Activated naive CD4-positive, alpha-beta T cell treated with anti-CD3 and anti-CD28 coated beads for 36 hours (primary cell): ENCODE results near the gene CNRIP1. TPM values are rescaled to one million over a fixed set of nuclear protein-coding genes. Genes with fewer than 3 reads are reported as not detected.

Source experiments
- CTCF ChIA-PET: fragments of 350-600 bp; sonication (Branson Sonifier 250); formaldehyde crosslinking; loops from one replicate; lab custom pipeline; 2021; ENCODE audit warnings: antibody characterized with exemption; lab: Charles Lee
- DNase-seq: peaks from one replicate; pipeline ENCODE4 v3.0.0-alpha.2; 2020
- H3K27ac Mint-ChIP-seq: one replicate; pipeline ENCODE4 v1.8.0; 2021; ENCODE audit warnings: mild to moderate bottlenecking, mixed read lengths
- H3K27me3 Mint-ChIP-seq: one replicate; pipeline ENCODE4 v1.8.0; 2021; ENCODE audit warnings: low read depth, mixed read lengths
- H3K36me3 Mint-ChIP-seq: one replicate; pipeline ENCODE4 v1.8.0; 2021; ENCODE audit warnings: low read depth, mixed read lengths
- H3K4me1 Mint-ChIP-seq: one replicate; pipeline ENCODE4 v1.8.0; 2021; ENCODE audit warnings: low read depth, mixed read lengths
- H3K4me3 Mint-ChIP-seq: one replicate; pipeline ENCODE4 v1.8.0; 2021; ENCODE audit warnings: mild to moderate bottlenecking, moderate library complexity, mixed read lengths
- H3K9me3 Mint-ChIP-seq: one replicate; pipeline ENCODE4 v1.8.0; 2021; ENCODE audit warnings: mixed read lengths
- intact Hi-C: fragments of 100-400 bp; cut with micrococcal nuclease; formaldehyde crosslinking; loops from one replicate; pipeline ENCODE4 v1.15.1; 2023
- total RNA-seq, 2 experiments: library from RNA; stranded (reverse); gene quantifications; one replicate each; pipeline ENCODE4 v1.2.3, GENCODE V29; 2021

CNRIP1 gene
- total RNA-seq: not detected

- Mint-ChIP-seq H3K4me1 (peaks cover 9% of the 10 kb centered on the region), H3K27me3 (peaks cover 45% of the 10 kb centered on the region), H3K4me3 (peak within 1 kb of the TSS; percentile 56), H3K36me3 (no peaks in the 10 kb centered on the region), H3K9me3 (no peaks in the 10 kb centered on the region), H3K27ac (no peak within 1 kb of the TSS)
- DNase-seq: peak; percentile 11
- intact Hi-C loops: no loop called here
- CTCF ChIA-PET: interaction anchor here (0.7 kb wide), 1 partner anchor 9 kb away, joined by 3 read pairs; no protein-coding TSS in a partner anchor
Observed at GRCh38 chr2:68319398-68320117, at the start of gene CNRIP1. CNRIP1 (minus strand) TSS chr2:68319949; CDS start chr2:68319400, 549 bp downstream.

GRCh38 chr2:68369337-68369734, 49.6 kb upstream of the CNRIP1 start:
- Mint-ChIP-seq H3K4me3 (no peak overlapping the region), H3K36me3 (no peaks in the 10 kb centered on the region), H3K27ac (no peak overlapping the region), H3K4me1 (peaks cover 12% of the 10 kb centered on the region), H3K27me3 (peaks cover 9% of the 10 kb centered on the region), H3K9me3 (no peaks in the 10 kb centered on the region)
- intact Hi-C loops: no loop called here
- no peak for DNase-seq
- CTCF ChIA-PET: no interaction called here

DNA sequence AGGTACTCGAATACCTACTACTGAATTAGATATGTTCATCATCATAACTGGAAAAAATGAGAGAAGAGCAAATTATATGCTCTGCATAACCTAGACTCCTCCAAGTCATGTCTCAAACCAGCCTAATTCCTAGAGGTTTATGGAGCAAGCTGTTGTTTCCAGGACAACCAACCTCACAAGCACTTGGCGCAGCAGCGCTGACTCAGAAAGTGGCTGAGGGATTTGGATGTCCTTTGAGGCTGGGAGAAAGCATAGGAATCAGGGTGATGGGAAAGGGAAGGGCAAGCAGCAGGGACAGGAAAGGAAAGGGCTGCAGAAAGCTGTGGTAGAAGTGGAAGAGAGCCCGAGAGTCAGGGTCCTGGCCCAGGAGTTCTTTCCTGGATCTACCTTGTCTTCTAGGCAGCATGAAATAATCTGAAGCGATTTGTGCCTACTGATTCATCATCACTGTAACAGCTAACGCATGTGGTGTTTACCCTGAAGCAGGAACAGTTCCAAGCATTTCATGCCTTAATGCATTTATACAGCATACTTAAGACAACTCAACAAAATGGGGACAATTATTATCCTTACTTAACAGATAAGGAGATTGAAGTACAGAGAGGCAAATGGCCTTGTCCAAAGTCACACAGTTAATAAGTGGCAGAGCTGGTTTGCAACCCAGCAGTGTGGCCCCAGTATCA, 49.0 kb upstream of the CNRIP1 start:
- DNase-seq: no peak
- H3K9me3 Mint-ChIP-seq: no peaks in the 10 kb centered on the region
- peaks cover 12% of the 10 kb centered on the region for H3K4me1 Mint-ChIP-seq
- intact Hi-C loops: no loop called here
- H3K4me3 Mint-ChIP-seq: no peak overlapping the region
- peaks cover 9% of the 10 kb centered on the region for H3K27me3 Mint-ChIP-seq
- H3K36me3 Mint-ChIP-seq: no peaks in the 10 kb centered on the region
- CTCF ChIA-PET: interaction anchor here (1.2 kb wide), 1 partner anchor 73 kb away, joined by 3 read pairs; no protein-coding TSS in a partner anchor
- no peak overlapping the region for H3K27ac Mint-ChIP-seq

- intact Hi-C loops: no loop called here
- Mint-ChIP-seq H3K36me3 (no peaks in the 10 kb centered on the region), H3K27me3 (peaks cover 9% of the 10 kb centered on the region), H3K4me1 (peaks cover 12% of the 10 kb centered on the region), H3K9me3 (no peaks in the 10 kb centered on the region), H3K27ac (no peak overlapping the region), H3K4me3 (no peak overlapping the region)
- CTCF ChIA-PET: interaction anchor here (1.2 kb wide), 1 partner anchor 73 kb away, joined by 3 read pairs; no protein-coding TSS in a partner anchor
- DNase-seq: no peak
Observed at GRCh38 chr2:68367953-68368653, 48.4 kb upstream of the CNRIP1 start.

DNA sequence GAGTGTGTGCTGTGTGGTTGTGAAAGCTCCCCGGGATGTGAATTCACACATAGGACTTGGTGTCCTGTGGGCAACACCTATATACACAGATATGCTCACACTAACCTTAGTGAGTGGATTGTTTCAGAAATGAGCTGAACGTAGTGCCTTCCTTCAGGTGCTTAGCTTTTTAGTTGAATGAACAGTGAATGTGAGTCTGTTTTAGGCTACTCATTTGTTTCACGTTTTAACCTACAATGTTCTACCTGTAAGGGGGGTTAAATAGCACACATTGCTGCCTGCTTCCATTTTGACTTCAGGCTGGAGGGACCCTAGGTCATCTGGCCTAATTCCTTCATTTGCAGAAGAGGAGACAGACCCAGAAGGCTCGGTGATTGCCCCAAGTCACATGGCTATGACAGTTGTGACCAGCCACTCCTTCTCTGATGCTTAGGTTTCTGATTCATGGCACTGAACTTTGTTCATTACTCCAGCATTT, 46.4 kb upstream of the CNRIP1 start:
- DNase-seq: no peak
- CTCF ChIA-PET: interaction anchor here (0.6 kb wide), 1 partner anchor 64 kb away, joined by 3 read pairs; no protein-coding TSS in a partner anchor
- peaks cover 9% of the 10 kb centered on the region for H3K4me1 Mint-ChIP-seq
- intact Hi-C loops: no loop called here
- H3K36me3 Mint-ChIP-seq: no peaks in the 10 kb centered on the region
- no peak overlapping the region for H3K27ac Mint-ChIP-seq
- H3K27me3 Mint-ChIP-seq: peaks cover 9% of the 10 kb centered on the region
- no peaks in the 10 kb centered on the region for H3K9me3 Mint-ChIP-seq
- H3K4me3 Mint-ChIP-seq: no peak overlapping the region

DNA sequence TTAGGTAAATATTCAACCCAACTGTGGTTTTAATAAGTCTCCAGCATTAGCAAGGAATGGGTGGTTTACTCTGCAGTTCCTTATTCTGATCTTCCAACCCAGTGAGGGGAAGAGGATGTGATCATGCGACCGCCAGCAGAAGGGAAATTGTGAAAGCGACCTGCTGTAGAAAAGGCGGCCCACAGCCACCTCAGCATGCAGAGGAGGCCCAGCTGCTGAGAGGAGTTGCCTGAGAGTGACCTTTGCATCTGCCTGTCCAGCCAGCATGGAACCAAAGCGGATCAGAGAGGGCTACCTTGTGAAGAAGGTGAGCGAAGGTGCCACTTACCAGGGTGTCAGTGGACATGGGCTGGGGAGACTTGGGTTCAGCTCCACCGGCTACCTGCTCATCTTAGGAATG, 45.3 kb upstream of the CNRIP1 start, which contains the start of gene PLEK:
Gene PLEK (plus strand): TSS at position 196 of the 400 bp plus-strand sequence. CDS start 70 bp downstream, at position 266.
- Mint-ChIP-seq H3K4me3 (no peak within 1 kb of the TSS), H3K27me3 (peaks cover 7% of the 10 kb centered on the region), H3K27ac (no peak within 1 kb of the TSS), H3K36me3 (no peaks in the 10 kb centered on the region), H3K9me3 (no peaks in the 10 kb centered on the region), H3K4me1 (peaks cover 9% of the 10 kb centered on the region)
- intact Hi-C loops: no loop called here
- DNase-seq: no peak
- CTCF ChIA-PET: interaction anchor here (6.8 kb wide), 1 partner anchor 75 kb away, joined by 85 read pairs; no protein-coding TSS in a partner anchor

GRCh38 chr2:68363721-68364120, 44.0 kb upstream of the CNRIP1 start:
- no peaks in the 10 kb centered on the region for H3K36me3 Mint-ChIP-seq
- H3K4me1 Mint-ChIP-seq: peaks cover 9% of the 10 kb centered on the region
- DNase-seq: no peak
- no peaks in the 10 kb centered on the region for H3K9me3 Mint-ChIP-seq
- CTCF ChIA-PET: interaction anchor here (6.8 kb wide), 1 partner anchor 77 kb away, joined by 85 read pairs; no protein-coding TSS in a partner anchor
- H3K27ac Mint-ChIP-seq: no peak overlapping the region
- H3K4me3 Mint-ChIP-seq: no peak overlapping the region
- H3K27me3 Mint-ChIP-seq: peaks cover 3% of the 10 kb centered on the region
- intact Hi-C loops: loop anchor here (5.0 kb wide), 1 partner anchor 284 kb away; no protein-coding TSS in a partner anchor

DNA sequence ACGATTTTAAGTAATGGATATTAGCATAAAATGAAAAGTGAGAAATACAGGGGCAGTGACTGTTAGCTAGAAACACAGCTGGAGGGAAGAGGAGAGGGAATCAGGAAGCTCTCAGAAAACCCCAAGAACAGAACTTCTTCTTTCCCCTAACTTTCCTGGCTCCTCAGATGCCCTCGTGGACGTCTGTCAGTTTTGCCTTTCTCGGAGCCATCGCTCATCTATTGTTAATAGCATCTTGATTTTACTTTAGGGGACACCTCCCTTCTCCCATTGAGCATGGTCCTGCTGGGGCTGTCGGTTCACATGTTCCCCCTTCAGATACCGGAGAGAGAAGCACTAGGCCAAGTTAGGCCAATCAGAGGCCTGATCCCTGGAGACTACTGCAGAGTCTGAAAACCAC, 43.0 kb upstream of the CNRIP1 start:
- no peaks in the 10 kb centered on the region for H3K36me3 Mint-ChIP-seq
- peaks cover 3% of the 10 kb centered on the region for H3K27me3 Mint-ChIP-seq
- no peak overlapping the region for H3K4me3 Mint-ChIP-seq
- no peak overlapping the region for H3K27ac Mint-ChIP-seq
- intact Hi-C loops: loop anchor here (1.0 to 5.0 kb wide), 4 partner anchors 17 to 285 kb away; no protein-coding TSS in a partner anchor
- peaks cover 9% of the 10 kb centered on the region for H3K4me1 Mint-ChIP-seq
- no peaks in the 10 kb centered on the region for H3K9me3 Mint-ChIP-seq
- CTCF ChIA-PET: interaction anchor here (0.5 to 6.8 kb wide), 2 partner anchors 78 to 96 kb away, joined by 3 to 85 read pairs; no protein-coding TSS in a partner anchor
- no peak for DNase-seq

DNA sequence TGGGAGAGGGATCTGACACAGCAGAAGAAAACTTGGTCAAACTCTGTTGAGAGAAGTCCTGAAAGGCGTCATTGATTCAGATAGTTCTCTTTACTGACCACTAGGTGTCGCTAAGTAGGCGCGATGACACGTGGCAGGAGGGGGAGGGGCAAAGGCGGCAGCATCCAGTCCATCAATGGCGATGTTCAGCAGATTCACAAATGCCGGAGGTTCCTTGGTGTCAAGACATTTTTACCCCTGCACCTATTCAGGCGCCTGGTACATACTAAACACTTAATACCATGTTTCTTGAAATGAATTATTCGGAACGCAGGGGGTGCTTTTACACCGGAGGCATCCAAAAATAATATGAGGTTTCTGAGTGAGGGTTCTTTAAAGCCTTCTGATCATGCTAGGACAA, 42.3 kb upstream of the CNRIP1 start:
- peak; percentile 88 for DNase-seq
- intact Hi-C loops: loop anchor here (1.0 to 5.0 kb wide), 4 partner anchors 17 to 285 kb away; no protein-coding TSS in a partner anchor
- Mint-ChIP-seq H3K27me3 (peaks cover 3% of the 10 kb centered on the region), H3K4me1 (peaks cover 9% of the 10 kb centered on the region), H3K36me3 (no peaks in the 10 kb centered on the region), H3K4me3 (peak overlapping the region; percentile 17), H3K27ac (no peak overlapping the region), H3K9me3 (no peaks in the 10 kb centered on the region)
- CTCF ChIA-PET: interaction anchor here (1.0 to 6.8 kb wide), 4 partner anchors 9 to 79 kb away, joined by 3 to 85 read pairs (median 4); no protein-coding TSS in a partner anchor

DNA sequence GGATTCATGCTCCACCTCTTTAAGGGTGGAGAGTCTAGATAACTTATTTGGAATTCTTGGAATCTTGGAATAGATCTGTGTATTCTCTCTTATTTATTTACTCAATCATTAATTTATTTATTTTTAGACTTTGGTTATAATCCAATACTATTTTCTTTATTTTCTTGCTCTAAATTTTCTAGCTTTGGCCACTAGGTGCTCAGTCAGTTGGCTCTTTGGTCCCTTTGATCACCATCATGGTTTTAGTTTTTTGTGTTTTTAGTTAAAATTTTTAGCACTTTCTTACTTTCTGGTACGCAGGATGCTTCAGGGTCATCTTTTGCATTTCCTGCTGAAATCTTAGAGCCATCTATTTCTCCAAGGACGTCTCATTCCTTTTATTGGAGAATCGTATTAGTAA, 40.1 kb upstream of the CNRIP1 start:
- Mint-ChIP-seq H3K4me1 (peaks cover 9% of the 10 kb centered on the region), H3K9me3 (no peaks in the 10 kb centered on the region), H3K27ac (no peak overlapping the region), H3K4me3 (no peak overlapping the region), H3K27me3 (peaks cover under 1% of the 10 kb centered on the region), H3K36me3 (no peaks in the 10 kb centered on the region)
- CTCF ChIA-PET: interaction anchor here (0.6 to 6.8 kb wide), 7 partner anchors 7 to 84 kb away, joined by 3 to 85 read pairs (median 4); no protein-coding TSS in a partner anchor
- intact Hi-C loops: loop anchor here (5.0 kb wide), 1 partner anchor 287 kb away; no protein-coding TSS in a partner anchor
- no peak for DNase-seq

- DNase-seq: peak; percentile 12
- Mint-ChIP-seq H3K4me3 (no peak overlapping the region), H3K9me3 (no peaks in the 10 kb centered on the region), H3K4me1 (peaks cover 8% of the 10 kb centered on the region), H3K36me3 (no peaks in the 10 kb centered on the region), H3K27ac (no peak overlapping the region), H3K27me3 (no peaks in the 10 kb centered on the region)
- intact Hi-C loops: loop anchor here (1.0 kb wide), 1 partner anchor 235 kb away; no protein-coding TSS in a partner anchor
- CTCF ChIA-PET: interaction anchor here (0.6 to 1.7 kb wide), 6 partner anchors 24 to 208 kb away, joined by 3 to 6 read pairs (median 4); no protein-coding TSS in a partner anchor
Observed at GRCh38 chr2:68357605-68358337, 38.0 kb upstream of the CNRIP1 start.
